Suprapubic skin (tissue), 4 donors: ENCODE data around the gene HTR2C. TPM values are rescaled to one million over a fixed set of nuclear protein-coding genes. Genes with fewer than 3 reads are reported as not detected.

Experiments
- DNase-seq, 2 donors: peaks; one replicate each; pipeline ENCODE4 v3.0.0-alpha.2; 2019; ENCODE audit warnings: low spot score in 2 of 2
- H3K27ac ChIP-seq: fragments of 200-600 bp; sonication (generic); one replicate; pipeline ENCODE4 v1.5.1; 2019
- H3K27me3 ChIP-seq: fragments of 200-600 bp; sonication (generic); one replicate; pipeline ENCODE4 v1.5.1; 2019
- H3K36me3 ChIP-seq: fragments of 200-600 bp; sonication (generic); one replicate; pipeline ENCODE4 v1.5.1; 2019
- H3K4me1 ChIP-seq: fragments of 200-600 bp; sonication (generic); one replicate; pipeline ENCODE4 v1.5.1; 2019
- H3K4me3 ChIP-seq: fragments of 200-600 bp; sonication (generic); one replicate; pipeline ENCODE4 v1.5.1; 2019; ENCODE audit warnings: mild to moderate bottlenecking
- H3K9me3 ChIP-seq: fragments of 200-600 bp; sonication (generic); one replicate; pipeline ENCODE4 v1.5.1; 2019
- EP300 ChIP-seq: sonication (generic); formaldehyde crosslinking; IDR thresholded peaks from one replicate; pipeline ENCODE4 v1.6.1; 2017; ENCODE audit warnings: antibody characterized with exemption
- POLR2A ChIP-seq, 2 donors: fragments of 450-650 bp; IDR thresholded peaks; one replicate each; pipeline ENCODE4 v1.6.1; 2017; ENCODE audit warnings: antibody characterized with exemption in 2 of 2, mild to moderate bottlenecking in 2 of 2, moderate library complexity in 2 of 2
- POLR2AphosphoS5 ChIP-seq, 3 donors: sonication (generic); formaldehyde crosslinking; IDR thresholded peaks; one replicate each; pipeline ENCODE4 v1.6.1; 2017; ENCODE audit warnings: antibody characterized with exemption in 3 of 3
- WGBS: methylation state at CpG from one replicate; pipeline ENCODE4 v1.1.5; 2018; 5-methylcytosine and 5-hydroxymethylcytosine counted together
- total RNA-seq, 4 donors: library from RNA; depleted of rRNA; stranded (reverse); fragments of >200 nt; gene quantifications; one replicate each; pipeline ENCODE4 v1.1.0, GENCODE V29; 2016
- TF ChIP-seq, protein P1 (sequence below), 2 donors: fragments of 200-600 bp in 1 of 2; fragments of 450-650 bp in 1 of 2; sonication (generic) in 1 of 2; IDR thresholded peaks; one replicate each; pipeline ENCODE4 v1.5.1; 2016 to 2019; ENCODE audit warnings: antibody characterized with exemption in 2 of 2, mild to moderate bottlenecking in 1 of 2, moderate library complexity in 1 of 2

HTR2C gene
- total RNA-seq, 4 donors from 2014 or later = not detected

GRCh38 chrX:114787061-114787460, 203.2 kb downstream of the HTR2C start:
- Histone ChIP-seq H3K27ac (no peak overlapping the region), H3K27me3 (no peaks in the 10 kb centered on the region), H3K9me3 (no peaks in the 10 kb centered on the region), H3K4me3 (no peak overlapping the region), H3K36me3 (no peaks in the 10 kb centered on the region), H3K4me1 (no peaks in the 10 kb centered on the region)
- no peak for DNase-seq
- WGBS = 67% methylated on average over 3 of the region's 3 CpGs
- TF ChIP-seq POLR2A (IDR thresholded peaks at IDR 0.05) (no peak), EP300 (no peak), POLR2AphosphoS5 (IDR thresholded peaks at IDR 0.05) (no peak)
- TF ChIP-seq, protein P1, sequence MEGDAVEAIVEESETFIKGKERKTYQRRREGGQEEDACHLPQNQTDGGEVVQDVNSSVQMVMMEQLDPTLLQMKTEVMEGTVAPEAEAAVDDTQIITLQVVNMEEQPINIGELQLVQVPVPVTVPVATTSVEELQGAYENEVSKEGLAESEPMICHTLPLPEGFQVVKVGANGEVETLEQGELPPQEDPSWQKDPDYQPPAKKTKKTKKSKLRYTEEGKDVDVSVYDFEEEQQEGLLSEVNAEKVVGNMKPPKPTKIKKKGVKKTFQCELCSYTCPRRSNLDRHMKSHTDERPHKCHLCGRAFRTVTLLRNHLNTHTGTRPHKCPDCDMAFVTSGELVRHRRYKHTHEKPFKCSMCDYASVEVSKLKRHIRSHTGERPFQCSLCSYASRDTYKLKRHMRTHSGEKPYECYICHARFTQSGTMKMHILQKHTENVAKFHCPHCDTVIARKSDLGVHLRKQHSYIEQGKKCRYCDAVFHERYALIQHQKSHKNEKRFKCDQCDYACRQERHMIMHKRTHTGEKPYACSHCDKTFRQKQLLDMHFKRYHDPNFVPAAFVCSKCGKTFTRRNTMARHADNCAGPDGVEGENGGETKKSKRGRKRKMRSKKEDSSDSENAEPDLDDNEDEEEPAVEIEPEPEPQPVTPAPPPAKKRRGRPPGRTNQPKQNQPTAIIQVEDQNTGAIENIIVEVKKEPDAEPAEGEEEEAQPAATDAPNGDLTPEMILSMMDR (IDR thresholded peaks at IDR 0.05) = no peak

GRCh38 chrX:114797494-114797893, 213.6 kb downstream of the HTR2C start:
- Histone ChIP-seq H3K36me3 (no peaks in the 10 kb centered on the region), H3K4me1 (no peaks in the 10 kb centered on the region), H3K27me3 (no peaks in the 10 kb centered on the region), H3K9me3 (no peaks in the 10 kb centered on the region), H3K4me3 (no peak overlapping the region), H3K27ac (no peak overlapping the region)
- TF ChIP-seq EP300 (no peak), POLR2AphosphoS5 (IDR thresholded peaks at IDR 0.05) (no peak), POLR2A (IDR thresholded peaks at IDR 0.05) (no peak)
- TF ChIP-seq, protein P1 (IDR thresholded peaks at IDR 0.05) = no peak
- DNase-seq = no peak
- 57% methylated on average over 1 of the region's 1 CpG for WGBS

GRCh38 chrX:114798907-114799306, 215.0 kb downstream of the HTR2C start:
- H3K27ac ChIP-seq = no peak overlapping the region

GRCh38 chrX:114800719-114801118, 216.8 kb downstream of the HTR2C start:
- no peak for DNase-seq
- Histone ChIP-seq H3K27ac (no peak overlapping the region), H3K36me3 (no peaks in the 10 kb centered on the region), H3K9me3 (no peaks in the 10 kb centered on the region), H3K4me3 (no peak overlapping the region), H3K27me3 (no peaks in the 10 kb centered on the region), H3K4me1 (no peaks in the 10 kb centered on the region)
- 74% methylated on average over 4 of the region's 4 CpGs for whole genome bisulfite sequencing
- TF ChIP-seq, protein P1 (IDR thresholded peaks at IDR 0.05) = no peak

More at GRCh38 chrX:114798907-114799306, 215.0 kb downstream of the HTR2C start:
- WGBS = 55% methylated on average over 2 of the region's 2 CpGs
- no peak for DNase-seq
- TF ChIP-seq POLR2A (IDR thresholded peaks at IDR 0.05) (no peak), POLR2AphosphoS5 (IDR thresholded peaks at IDR 0.05) (no peak), EP300 (no peak)
- TF ChIP-seq, protein P1 (IDR thresholded peaks at IDR 0.05) = no peak
- no peaks in the 10 kb centered on the region for H3K36me3 ChIP-seq
- no peaks in the 10 kb centered on the region for H3K27me3 ChIP-seq
- no peaks in the 10 kb centered on the region for H3K4me1 ChIP-seq
- no peak overlapping the region for H3K4me3 ChIP-seq
- H3K9me3 ChIP-seq = no peaks in the 10 kb centered on the region

- TF ChIP-seq EP300 = no peak
- TF ChIP-seq, protein P1 (IDR thresholded peaks at IDR 0.05) = no peak
- TF ChIP-seq POLR2AphosphoS5 (IDR thresholded peaks at IDR 0.05) = no peak
- TF ChIP-seq POLR2A (IDR thresholded peaks at IDR 0.05) = no peak
- no peak for DNase-seq
- Histone ChIP-seq H3K27ac (no peak overlapping the region), H3K4me3 (no peak overlapping the region), H3K9me3 (no peaks in the 10 kb centered on the region), H3K4me1 (no peaks in the 10 kb centered on the region), H3K36me3 (no peaks in the 10 kb centered on the region), H3K27me3 (no peaks in the 10 kb centered on the region)
- WGBS = 61% methylated on average over 2 of the region's 2 CpGs
These were observed 235.6 kb downstream of the HTR2C start for GRCh38 chrX:114819509-114819908.
